Measurements from ENCODE around the gene VEPH1. TPM values are rescaled to one million over a fixed set of nuclear protein-coding genes. Genes with fewer than 3 reads are reported as not detected.

Gene VEPH1
- total RNA-seq, 1 donor from 2014 or later: 0.16 TPM

DNA sequence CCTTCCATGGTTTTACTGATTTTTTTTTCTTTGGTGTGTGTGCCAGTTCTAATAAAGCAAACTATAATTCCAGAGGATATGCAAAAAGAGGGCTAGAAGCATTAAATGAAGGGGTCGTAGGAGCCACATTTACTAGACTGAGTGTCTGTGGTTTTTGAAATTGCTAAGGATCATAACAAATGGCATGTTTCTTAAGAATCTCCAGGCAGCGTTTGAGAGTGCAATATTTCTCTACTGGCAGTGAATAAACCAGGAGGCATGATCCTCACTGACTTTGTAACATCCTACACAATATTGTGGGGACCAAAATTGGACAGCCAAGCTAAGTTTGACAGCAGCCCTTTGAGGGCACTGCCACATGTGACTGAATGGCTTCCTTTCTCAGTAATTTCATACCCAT lies 227.4 kb downstream of the VEPH1 start:
- Histone ChIP-seq H3K27ac (replicated peaks) (no peak overlapping the region), H3K4me1 (peaks cover 3% of the 10 kb centered on the region), H3K4me3 (no peak overlapping the region), H3K9me3 (replicated peaks) (no peaks in the 10 kb centered on the region), H3K27me3 (ENCODE audit: low read depth) (no peaks in the 10 kb centered on the region), H3K36me3 (no peaks in the 10 kb centered on the region)
- DNase-seq: no peak
- intact Hi-C loops (cut with micrococcal nuclease): no loop called here
- no peak for TF ChIP-seq CTCF (IDR thresholded peaks at IDR 0.05; ENCODE audit: borderline replicate concordance)

- intact Hi-C loops (cut with micrococcal nuclease): no loop called here
- no peak for DNase-seq
- H3K4me3 ChIP-seq: no peak overlapping the region
- no peaks in the 10 kb centered on the region for H3K9me3 ChIP-seq (replicated peaks)
- no peaks in the 10 kb centered on the region for H3K4me1 ChIP-seq
- no peak for TF ChIP-seq CTCF (IDR thresholded peaks at IDR 0.05; ENCODE audit: borderline replicate concordance)
- H3K36me3 ChIP-seq: no peaks in the 10 kb centered on the region
- H3K27ac ChIP-seq (replicated peaks): no peak overlapping the region
- H3K27me3 ChIP-seq (ENCODE audit: low read depth): no peaks in the 10 kb centered on the region
Measured at GRCh38 chr3:157274644-157275137, 228.5 kb downstream of the VEPH1 start.

DNA sequence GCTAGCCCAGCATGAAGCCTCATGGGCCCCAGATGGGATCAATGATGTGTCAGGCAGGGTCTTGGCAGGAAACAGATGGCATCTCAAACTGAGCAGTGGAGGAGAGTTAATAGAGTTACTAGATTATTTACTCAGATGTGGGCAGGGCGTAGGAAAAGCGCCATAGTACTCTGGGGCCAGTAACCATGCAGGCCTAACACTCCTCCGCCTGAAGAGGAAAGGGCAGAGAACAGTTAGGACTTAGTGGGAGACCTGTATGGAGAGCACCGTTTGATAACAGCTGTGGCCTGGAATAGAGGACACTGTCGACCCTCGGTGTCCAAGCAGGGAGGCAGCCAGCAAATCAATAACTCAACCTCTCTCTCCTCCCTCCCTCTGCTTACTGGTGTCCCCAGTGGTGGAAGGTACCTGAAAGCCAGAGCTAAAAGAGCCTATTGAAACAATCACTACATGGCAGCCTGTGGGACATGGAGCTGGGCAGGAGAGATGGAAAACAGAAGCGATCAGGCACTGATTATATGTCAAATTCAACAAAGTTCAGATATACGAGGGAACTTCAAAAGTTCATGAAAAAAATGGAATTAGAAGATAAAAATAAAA lies 231.8 kb downstream of the VEPH1 start:
- intact Hi-C loops (cut with micrococcal nuclease): no loop called here
- no peaks in the 10 kb centered on the region for H3K27me3 ChIP-seq (ENCODE audit: low read depth)
- no peak for DNase-seq
- no peaks in the 10 kb centered on the region for H3K4me1 ChIP-seq
- no peak overlapping the region for H3K4me3 ChIP-seq
- H3K27ac ChIP-seq (replicated peaks): no peak overlapping the region
- no peaks in the 10 kb centered on the region for H3K36me3 ChIP-seq
- no peaks in the 10 kb centered on the region for H3K9me3 ChIP-seq (replicated peaks)
- no peak for TF ChIP-seq CTCF (IDR thresholded peaks at IDR 0.05; ENCODE audit: borderline replicate concordance)

DNA sequence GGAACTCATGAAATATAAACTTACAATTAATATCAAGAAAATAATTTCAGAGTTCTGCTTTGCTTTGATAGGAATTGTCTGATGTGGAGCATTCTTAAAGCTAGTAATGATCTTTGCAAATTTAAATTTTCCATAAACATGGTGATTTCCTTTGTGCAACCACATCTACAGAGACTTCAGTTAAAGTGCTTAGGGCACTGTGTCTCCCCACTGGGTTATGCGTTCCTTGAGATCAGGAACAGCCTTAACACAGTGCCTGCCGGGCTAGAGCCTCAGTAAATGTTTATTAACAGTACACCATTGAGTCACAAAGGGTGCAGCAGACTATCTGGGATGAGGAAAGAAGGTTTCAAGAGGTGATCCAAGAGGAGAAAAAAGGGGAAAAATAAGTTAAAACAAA lies 235.2 kb downstream of the VEPH1 start:
- Histone ChIP-seq H3K4me1 (no peaks in the 10 kb centered on the region), H3K27me3 (ENCODE audit: low read depth) (no peaks in the 10 kb centered on the region), H3K9me3 (replicated peaks) (no peaks in the 10 kb centered on the region), H3K36me3 (no peaks in the 10 kb centered on the region), H3K4me3 (no peak overlapping the region), H3K27ac (replicated peaks) (no peak overlapping the region)
- intact Hi-C loops (cut with micrococcal nuclease): no loop called here
- no peak for DNase-seq
- TF ChIP-seq CTCF (IDR thresholded peaks at IDR 0.05; ENCODE audit: borderline replicate concordance): no peak

DNA sequence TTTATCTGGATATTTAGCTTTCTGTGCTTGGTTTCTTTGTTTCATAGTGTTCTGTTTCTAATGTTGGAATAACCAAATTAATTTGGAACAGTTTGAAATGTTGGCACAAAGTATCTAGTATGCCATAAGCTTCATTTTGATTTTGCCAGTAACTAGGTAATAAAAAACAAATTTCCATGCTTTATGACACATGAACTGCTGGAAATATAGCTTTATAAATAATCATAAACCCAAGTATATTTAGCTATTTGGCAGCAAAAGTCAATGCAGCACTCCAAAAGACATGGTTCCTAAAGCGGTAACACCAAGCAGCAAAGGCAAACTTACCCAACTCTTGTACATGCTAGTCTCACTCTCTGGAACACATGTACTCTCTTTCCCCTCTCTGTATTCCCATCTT lies 237.3 kb downstream of the VEPH1 start:
- H3K4me1 ChIP-seq: no peaks in the 10 kb centered on the region
- H3K36me3 ChIP-seq: no peaks in the 10 kb centered on the region
- no peaks in the 10 kb centered on the region for H3K27me3 ChIP-seq (ENCODE audit: low read depth)
- H3K4me3 ChIP-seq: no peak overlapping the region
- no peak overlapping the region for H3K27ac ChIP-seq (replicated peaks)
- intact Hi-C loops (cut with micrococcal nuclease): no loop called here
- TF ChIP-seq CTCF (IDR thresholded peaks at IDR 0.05; ENCODE audit: borderline replicate concordance): no peak
- no peaks in the 10 kb centered on the region for H3K9me3 ChIP-seq (replicated peaks)
- DNase-seq: no peak
